SK-N-DZ (cell line): ENCODE data around the gene URAD. TPM values are rescaled to one million over a fixed set of nuclear protein-coding genes. Genes with fewer than 3 reads are reported as not detected.
"Not testable (repeated sequence)": the region's sequence is repeated elsewhere in the genome, so short reads cannot be mapped to it uniquely, and the experiment has no call there.

Experiments used
- DNase-seq: peaks from one replicate; pipeline ENCODE4 v3.0.0-alpha.2; 2015; ENCODE audit warnings: low spot score
- polyA plus RNA-seq, 2 experiments: library from polyadenylated mRNA; depleted of rRNA; stranded (reverse); fragments of >200 nt; gene quantifications; 2 replicates each; pipeline ENCODE4 v1.2.3, GENCODE V29; 2014

URAD gene
- not detected in 2 replicates for polyA plus RNA-seq (2014; cell fraction: cytosol; rRNA removed)
- not detected in 2 replicates for polyA plus RNA-seq (2014; cell fraction: nucleus; rRNA removed)

GRCh38 chr13:27988520-27988919 is at the start of gene URAD:
Gene URAD, minus strand, starts transcription at chr13:27988693. Its CDS starts 56 bp downstream, at chr13:27988637.
- no peak for DNase-seq

- DNase-seq = no peak
These were observed 48.9 kb upstream of the URAD start for GRCh38 chr13:28037399-28037798.

- DNase-seq = no peak
These were observed 46.8 kb upstream of the URAD start for GRCh38 chr13:28035146-28035782.

- no peak for DNase-seq
These were observed 45.6 kb upstream of the URAD start for GRCh38 chr13:28033894-28034655.

- DNase-seq = not testable (repeated sequence)
These were observed 43.9 kb upstream of the URAD start for GRCh38 chr13:28032438-28032837.

GRCh38 chr13:28031896-28032288 is 43.4 kb upstream of the URAD start:
- no peak for DNase-seq

GRCh38 chr13:28031220-28031895 is 42.9 kb upstream of the URAD start:
- no peak for DNase-seq

GRCh38 chr13:28027607-28028364 is 39.3 kb upstream of the URAD start:
- no peak for DNase-seq

GRCh38 chr13:28027071-28027470 is 38.6 kb upstream of the URAD start:
- no peak for DNase-seq

GRCh38 chr13:28026508-28026907 is 38.0 kb upstream of the URAD start:
- no peak for DNase-seq

- DNase-seq = no peak
These were observed 34.5 kb upstream of the URAD start for GRCh38 chr13:28022848-28023518.

- no peak for DNase-seq
These were observed 25.8 kb upstream of the URAD start for GRCh38 chr13:28014301-28014700.

GRCh38 chr13:28013482-28013881 is 25.0 kb upstream of the URAD start:
- no peak for DNase-seq

GRCh38 chr13:28012896-28013295 is 24.4 kb upstream of the URAD start:
- no peak for DNase-seq

- no peak for DNase-seq
These were observed 23.9 kb upstream of the URAD start for GRCh38 chr13:28012383-28012782.

- DNase-seq = no peak
These were observed 21.6 kb upstream of the URAD start for GRCh38 chr13:28010046-28010445.

GRCh38 chr13:28005016-28005415 is 16.5 kb upstream of the URAD start:
- not testable (repeated sequence) for DNase-seq

- DNase-seq = no peak
These were observed 14.6 kb upstream of the URAD start for GRCh38 chr13:28002886-28003698.

GRCh38 chr13:28001837-28002473 is 13.5 kb upstream of the URAD start:
- no peak for DNase-seq

GRCh38 chr13:28001049-28001448 is 12.6 kb upstream of the URAD start:
- DNase-seq = no peak
